Skeletal muscle tissue (tissue), 4 donors: ENCODE measurements around the gene AVP. TPM values are rescaled to one million over a fixed set of nuclear protein-coding genes. Genes with fewer than 3 reads are reported as not detected.

Experiments
- H3K27ac ChIP-seq: one replicate; pipeline ENCODE4 v1.7.0; 2013; ENCODE audit warnings: mild to moderate bottlenecking, low read depth, low read length, inconsistent platforms
- H3K27me3 ChIP-seq, 3 donors: one replicate each; pipeline ENCODE4 v1.7.0; 2013; ENCODE audit warnings: low read length in 3 of 3; ENCODE audit not compliant: control insufficient read depth in 3 of 3, insufficient read depth in 3 of 3
- H3K36me3 ChIP-seq, 3 donors: one replicate each; pipeline ENCODE4 v1.7.0; 2013; ENCODE audit warnings: low read length in 3 of 3; ENCODE audit not compliant: control insufficient read depth in 3 of 3, insufficient read depth in 3 of 3
- H3K4me1 ChIP-seq, 3 donors: one replicate each; pipeline ENCODE4 v1.7.0; 2013; ENCODE audit warnings: low read length in 3 of 3, mild to moderate bottlenecking in 3 of 3; ENCODE audit not compliant: control insufficient read depth in 3 of 3, insufficient read depth in 3 of 3
- H3K4me3 ChIP-seq, 3 donors: one replicate each; pipeline ENCODE4 v1.7.0; 2013; ENCODE audit warnings: low read length in 3 of 3
- H3K9ac ChIP-seq, 3 donors: one replicate each; pipeline ENCODE4 v1.7.0; 2013; ENCODE audit warnings: low read length in 3 of 3, mild to moderate bottlenecking in 3 of 3, moderate library complexity in 2 of 3, low read depth in 1 of 3
- H3K9me3 ChIP-seq, 3 donors: one replicate each; pipeline ENCODE4 v1.7.0; 2013; ENCODE audit warnings: low read length in 3 of 3; ENCODE audit not compliant: control insufficient read depth in 3 of 3
- total RNA-seq: library from RNA; depleted of rRNA; stranded (reverse); fragments of >200 nt; gene quantifications from one replicate; pipeline ENCODE4 v1.2.3, GENCODE V29; 2014
- donor health status: Osteomylitis.

Gene AVP
- total RNA-seq, 1 donor from 2014 or later, result not detected

DNA sequence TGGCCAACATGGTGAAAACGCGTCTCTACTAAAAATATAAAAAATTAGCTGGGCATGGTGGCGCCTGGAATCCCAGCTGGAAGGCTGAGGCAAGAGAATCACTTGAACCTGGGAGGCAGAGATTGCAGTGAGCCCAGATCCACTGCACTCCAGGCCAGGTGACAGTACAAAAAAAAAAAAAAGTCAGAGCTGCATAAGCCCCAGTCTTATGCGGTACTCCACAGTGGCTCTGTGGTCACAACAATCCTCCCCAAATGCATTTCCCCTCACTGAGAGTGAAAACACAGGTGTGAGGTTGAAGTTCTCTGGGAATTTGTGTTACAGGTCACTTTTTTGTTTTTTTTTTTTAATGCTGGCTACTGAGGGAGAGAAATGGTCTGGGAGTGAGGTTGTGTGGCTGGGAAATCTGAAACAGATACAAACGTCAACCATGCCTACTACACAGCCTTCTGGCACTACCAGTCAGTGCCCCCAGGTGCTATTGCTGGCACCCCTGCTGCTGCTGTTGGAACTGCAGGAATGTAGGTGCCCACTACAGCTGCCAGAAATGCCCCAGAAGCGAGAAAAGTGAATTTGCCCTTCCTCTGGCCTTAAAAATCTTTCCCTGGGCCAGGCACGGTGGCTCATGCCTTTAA is 33.0 kb downstream of the AVP start:
- Histone ChIP-seq H3K27ac (no peak overlapping the region), H3K4me3 (no peak overlapping the region), H3K4me1 (peaks cover 6 to 12% (median 10%) of the 10 kb centered on the region in 3 donors), H3K9me3 (no peaks in the 10 kb centered on the region), H3K27me3 (no peaks in the 10 kb centered on the region), H3K9ac (no peak overlapping the region), H3K36me3 (peaks cover 23 to 28% (median 27%) of the 10 kb centered on the region in 3 donors)

GRCh38 chr20:3047486-3048419 is 36.8 kb downstream of the AVP start:
- no peak overlapping the region for H3K4me3 ChIP-seq
- no peak overlapping the region for H3K27ac ChIP-seq
- H3K27me3 ChIP-seq, result no peaks in the 10 kb centered on the region
- H3K4me1 ChIP-seq, result peaks cover 12 to 28% (median 19%) of the 10 kb centered on the region in 3 donors
- H3K9me3 ChIP-seq, result no peaks in the 10 kb centered on the region
- H3K36me3 ChIP-seq, result peaks cover 23 to 28% (median 27%) of the 10 kb centered on the region in 3 donors
- peak overlapping the region in 1 of 3 donors; percentile 33 for H3K9ac ChIP-seq

DNA sequence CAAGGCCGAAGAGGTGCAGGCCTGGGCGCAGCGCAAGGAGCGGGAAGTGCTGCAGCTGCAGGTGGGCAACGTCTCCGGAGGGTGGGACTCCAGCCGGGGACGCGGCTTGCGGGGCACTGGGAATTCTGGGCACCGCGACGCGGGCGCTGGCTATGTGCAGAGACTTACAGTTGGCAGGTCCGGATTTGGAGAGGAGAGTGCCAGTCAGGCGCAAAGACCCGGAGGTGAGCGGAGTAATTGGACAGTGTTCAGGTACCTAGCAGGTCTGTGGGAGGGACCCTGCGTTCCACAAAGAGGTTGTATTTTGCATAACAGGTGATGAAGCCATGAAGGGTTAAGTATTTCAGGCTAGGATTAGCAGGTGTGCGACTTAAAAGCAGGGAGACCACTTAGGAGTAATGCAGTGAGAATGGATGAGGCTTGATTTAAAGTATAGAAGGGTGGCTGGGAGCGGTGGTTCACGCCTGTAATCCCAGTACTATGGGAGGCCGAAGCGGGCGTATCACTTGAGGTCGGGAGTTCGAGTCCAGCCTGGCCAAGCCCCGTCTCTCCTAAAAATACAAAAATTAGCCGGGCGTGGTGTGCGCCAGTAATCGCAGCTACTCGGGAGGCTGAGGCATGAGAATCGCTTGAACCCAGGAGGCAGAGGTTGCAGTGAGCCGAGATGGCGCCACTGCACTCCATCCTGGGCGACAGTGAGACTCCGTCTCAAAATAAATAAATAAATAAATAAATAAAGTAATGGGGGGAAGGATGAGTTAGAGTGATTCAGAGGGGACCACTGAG is 37.7 kb downstream of the AVP start:
- Histone ChIP-seq H3K9me3 (no peaks in the 10 kb centered on the region), H3K4me3 (peak overlapping the region; percentile 83 to 90 (median 89)), H3K27me3 (no peaks in the 10 kb centered on the region), H3K9ac (peak overlapping the region; percentile 70 to 86 (median 83)), H3K36me3 (peaks cover 23 to 28% (median 27%) of the 10 kb centered on the region in 3 donors), H3K27ac (no peak overlapping the region), H3K4me1 (peaks cover 14 to 36% (median 21%) of the 10 kb centered on the region in 3 donors)

DNA sequence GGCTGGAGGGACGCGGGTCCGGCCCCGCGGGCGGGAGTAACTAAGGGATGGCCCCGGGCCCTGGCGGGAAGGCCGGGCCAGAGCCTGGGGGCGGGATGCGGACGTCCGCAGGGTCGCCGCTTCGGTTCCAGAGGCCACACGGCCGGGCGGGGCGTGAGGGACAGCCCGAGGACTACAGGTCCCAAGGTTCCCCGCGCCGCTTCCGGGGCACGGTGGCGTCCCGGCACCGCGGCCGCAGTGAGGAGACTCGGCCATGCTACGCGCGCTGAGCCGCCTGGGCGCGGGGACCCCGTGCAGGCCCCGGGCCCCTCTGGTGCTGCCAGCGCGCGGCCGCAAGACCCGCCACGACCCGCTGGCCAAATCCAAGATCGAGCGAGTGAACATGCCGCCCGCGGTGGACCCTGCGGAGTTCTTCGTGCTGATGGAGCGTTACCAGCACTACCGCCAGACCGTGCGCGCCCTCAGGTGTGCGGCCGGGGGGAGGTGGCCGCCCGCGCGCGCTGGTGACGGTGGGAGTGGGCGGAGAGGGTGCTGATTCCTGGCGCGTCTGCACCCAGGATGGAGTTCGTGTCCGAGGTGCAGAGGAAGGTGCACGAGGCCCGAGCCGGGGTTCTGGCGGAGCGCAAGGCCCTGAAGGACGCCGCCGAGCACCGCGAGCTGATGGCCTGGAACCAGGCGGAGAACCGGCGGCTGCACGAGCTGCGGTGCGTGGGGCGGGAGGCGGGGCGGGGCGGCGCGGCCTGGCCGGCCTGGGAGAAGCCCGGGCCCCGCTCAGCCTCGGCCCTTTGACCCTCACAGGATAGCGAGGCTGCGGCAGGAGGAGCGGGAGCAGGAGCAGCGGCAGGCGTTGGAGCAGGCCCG is 38.5 kb downstream of the AVP start, which contains the start of gene MRPS26:
MRPS26 (plus strand) TSS at position 237 of the 861 bp plus-strand sequence; CDS start at position 254, 17 bp downstream.
- Histone ChIP-seq H3K9ac (peak within 1 kb of the TSS; percentile 74 to 86 (median 83)), H3K27me3 (no peaks in the 10 kb centered on the region), H3K27ac (peak within 1 kb of the TSS; percentile 81), H3K4me1 (peaks cover 18 to 41% (median 25%) of the 10 kb centered on the region in 3 donors), H3K4me3 (peak within 1 kb of the TSS; percentile 83 to 90 (median 89)), H3K9me3 (no peaks in the 10 kb centered on the region), H3K36me3 (peaks cover 23 to 28% (median 27%) of the 10 kb centered on the region in 3 donors)

- Histone ChIP-seq H3K9ac (peak overlapping the region; percentile 74 to 86 (median 83)), H3K27me3 (no peaks in the 10 kb centered on the region), H3K36me3 (peaks cover 24 to 31% (median 31%) of the 10 kb centered on the region in 3 donors), H3K4me1 (peaks cover 18 to 41% (median 25%) of the 10 kb centered on the region in 3 donors), H3K4me3 (peak overlapping the region; percentile 83 to 90 (median 89)), H3K27ac (peak overlapping the region; percentile 81), H3K9me3 (no peaks in the 10 kb centered on the region)
Observed at GRCh38 chr20:3045042-3045815, 39.3 kb downstream of the AVP start.

DNA sequence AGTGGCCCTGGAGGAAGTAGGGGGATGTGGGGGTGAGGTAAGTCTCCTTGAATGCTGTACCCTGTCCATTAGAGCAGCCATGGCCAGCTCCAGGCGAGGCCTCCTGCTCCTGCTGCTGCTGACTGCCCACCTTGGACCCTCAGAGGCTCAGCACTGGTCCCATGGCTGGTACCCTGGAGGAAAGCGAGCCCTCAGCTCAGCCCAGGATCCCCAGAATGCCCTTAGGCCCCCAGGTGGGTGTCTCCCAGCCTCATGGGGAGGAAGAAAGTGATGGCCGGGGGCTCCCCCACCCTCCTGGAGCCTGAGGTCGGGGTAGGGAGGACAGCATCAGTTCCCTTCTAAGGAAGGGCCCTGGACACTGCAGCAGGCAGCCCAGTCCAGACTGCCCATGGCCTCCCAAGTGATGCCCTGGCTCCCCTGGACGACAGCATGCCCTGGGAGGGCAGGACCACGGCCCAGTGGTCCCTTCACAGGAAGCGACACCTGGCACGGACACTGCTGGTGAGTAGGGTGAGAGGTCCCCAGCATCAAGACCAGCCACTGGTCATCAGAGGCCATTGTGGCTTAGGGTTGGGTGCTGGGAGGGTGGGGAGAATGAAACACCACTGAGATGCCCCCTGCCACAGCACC is 40.1 kb downstream of the AVP start:
- H3K9me3 ChIP-seq, result no peaks in the 10 kb centered on the region
- no peak overlapping the region for H3K4me3 ChIP-seq

DNA sequence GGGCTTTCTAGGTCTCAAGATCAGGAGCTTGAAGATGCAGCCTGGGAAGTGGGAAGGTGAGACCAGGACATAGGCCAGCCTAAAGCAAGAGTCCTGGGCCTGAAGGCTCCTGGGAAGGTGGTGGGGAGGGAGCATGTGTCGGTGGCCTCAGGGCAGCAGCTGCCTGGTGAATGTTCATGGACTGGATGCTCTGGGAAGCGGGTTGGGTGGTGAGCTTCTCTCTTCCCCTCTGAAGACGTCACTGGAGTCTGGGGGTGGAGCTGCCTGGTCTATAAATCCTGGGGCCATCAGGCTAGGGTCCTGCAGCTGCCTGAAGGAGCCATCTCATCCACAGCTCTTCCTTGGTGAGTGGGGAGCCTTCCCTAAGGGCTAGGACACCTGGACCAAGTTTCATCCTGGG is 41.2 kb downstream of the AVP start, which contains the start of gene GNRH2:
GNRH2 (plus strand) TSS at position 301 of the 400 bp plus-strand sequence. CDS start 793 bp downstream, outside the sequence.
- H3K9ac ChIP-seq, result no peak within 1 kb of the TSS
- no peaks in the 10 kb centered on the region for H3K27me3 ChIP-seq
- H3K4me1 ChIP-seq, result peaks cover 18 to 41% (median 25%) of the 10 kb centered on the region in 3 donors
- H3K9me3 ChIP-seq, result no peaks in the 10 kb centered on the region
- H3K36me3 ChIP-seq, result peaks cover 22 to 34% (median 28%) of the 10 kb centered on the region in 3 donors
- H3K4me3 ChIP-seq, result no peak within 1 kb of the TSS
- H3K27ac ChIP-seq, result peak within 1 kb of the TSS; percentile 69

More for the DNA sequence above, 40.1 kb downstream of the AVP start:
- peaks cover 24 to 31% (median 31%) of the 10 kb centered on the region in 3 donors for H3K36me3 ChIP-seq
- no peaks in the 10 kb centered on the region for H3K27me3 ChIP-seq
- H3K27ac ChIP-seq, result no peak overlapping the region
- no peak overlapping the region for H3K9ac ChIP-seq
- H3K4me1 ChIP-seq, result peaks cover 18 to 41% (median 25%) of the 10 kb centered on the region in 3 donors

DNA sequence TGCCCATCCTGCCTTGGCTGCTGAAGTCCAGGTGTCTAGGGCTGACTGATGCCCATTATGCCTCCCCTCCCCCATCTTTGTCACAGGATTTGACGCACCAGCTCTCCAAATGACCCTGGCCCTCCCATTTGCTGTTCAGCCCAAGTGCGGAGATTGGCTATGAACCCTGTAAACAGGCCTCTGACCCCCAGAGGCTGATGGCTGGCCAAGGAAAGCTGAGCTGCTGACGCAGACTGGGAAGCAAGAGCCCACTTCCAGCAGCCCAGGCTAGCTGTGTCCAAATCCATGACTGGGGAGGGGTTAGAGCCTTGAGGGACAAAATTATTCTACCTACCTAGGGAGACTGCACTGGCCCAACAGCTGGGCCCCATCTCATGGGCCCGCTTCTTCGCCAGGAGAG is 41.9 kb downstream of the AVP start:
- no peaks in the 10 kb centered on the region for H3K9me3 ChIP-seq
- peak overlapping the region; percentile 69 for H3K27ac ChIP-seq
- H3K36me3 ChIP-seq, result peaks cover 19 to 33% (median 26%) of the 10 kb centered on the region in 3 donors
- peaks cover 18 to 38% (median 25%) of the 10 kb centered on the region in 3 donors for H3K4me1 ChIP-seq
- no peak overlapping the region for H3K4me3 ChIP-seq
- no peaks in the 10 kb centered on the region for H3K27me3 ChIP-seq
- no peak overlapping the region for H3K9ac ChIP-seq
